ENCODE measurements around the gene KDM2B.

- TF ChIP-seq POLR2A (IDR thresholded peaks at IDR 0.05; ENCODE audit: low read length) (peak; percentile 23), GATA1 (IDR thresholded peaks at IDR 0.05; ENCODE audit: low read depth, low read length) (no peak)
These were observed at the start of gene KDM2B for GRCh38 chr12:121580959-121581685.
